Activated naive CD4-positive, alpha-beta T cell treated with Interleukin-2 at 50 U/mL for 16 hours (primary cell): ENCODE data around the gene PALLD.

Experiments used
- DNase-seq: peaks from one replicate; pipeline ENCODE4 v3.0.0-alpha.2; 2020

PALLD gene

DNA sequence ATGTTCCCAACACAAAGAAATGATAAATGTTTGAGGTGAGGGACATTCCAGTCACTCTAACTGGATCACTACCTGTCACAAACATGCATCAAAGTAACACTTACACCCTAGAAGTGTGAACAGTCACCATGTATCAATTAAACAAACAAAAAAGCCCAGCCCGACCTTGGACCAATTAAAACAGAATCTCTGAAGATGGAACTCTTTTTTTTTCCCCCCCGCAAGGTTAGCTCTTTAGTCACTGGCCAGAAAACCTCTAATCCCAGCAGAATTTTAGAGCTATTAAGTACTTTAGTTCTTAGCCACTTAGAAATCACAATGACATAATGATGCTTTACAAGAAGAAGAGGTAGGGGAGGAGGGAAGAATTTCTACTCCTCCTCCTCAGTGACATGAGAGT is 154.5 kb downstream of the PALLD start:
- DNase-seq, result no peak

DNA sequence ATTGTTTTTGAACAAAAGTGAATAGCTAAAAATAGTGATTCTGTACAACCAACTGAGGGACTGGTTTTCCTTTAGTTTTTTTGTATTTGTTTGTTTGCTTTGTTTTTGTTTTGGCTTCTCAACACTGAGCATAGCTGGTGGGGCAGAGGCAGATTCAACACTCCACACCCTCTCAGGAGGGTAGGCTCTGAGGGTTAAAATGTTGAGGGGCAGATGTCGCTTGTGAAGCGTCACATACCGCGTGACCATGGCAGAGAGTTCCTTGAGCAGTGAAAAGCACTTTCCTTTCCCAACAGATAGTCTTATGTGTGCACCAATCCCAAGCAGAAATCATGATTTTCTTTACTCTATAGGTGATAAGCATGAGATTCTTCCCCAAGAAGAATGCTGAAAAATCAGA is 155.0 kb downstream of the PALLD start:
- DNase-seq, result no peak

- no peak for DNase-seq
Observed at GRCh38 chr4:168652755-168653154, 155.9 kb downstream of the PALLD start.

DNA sequence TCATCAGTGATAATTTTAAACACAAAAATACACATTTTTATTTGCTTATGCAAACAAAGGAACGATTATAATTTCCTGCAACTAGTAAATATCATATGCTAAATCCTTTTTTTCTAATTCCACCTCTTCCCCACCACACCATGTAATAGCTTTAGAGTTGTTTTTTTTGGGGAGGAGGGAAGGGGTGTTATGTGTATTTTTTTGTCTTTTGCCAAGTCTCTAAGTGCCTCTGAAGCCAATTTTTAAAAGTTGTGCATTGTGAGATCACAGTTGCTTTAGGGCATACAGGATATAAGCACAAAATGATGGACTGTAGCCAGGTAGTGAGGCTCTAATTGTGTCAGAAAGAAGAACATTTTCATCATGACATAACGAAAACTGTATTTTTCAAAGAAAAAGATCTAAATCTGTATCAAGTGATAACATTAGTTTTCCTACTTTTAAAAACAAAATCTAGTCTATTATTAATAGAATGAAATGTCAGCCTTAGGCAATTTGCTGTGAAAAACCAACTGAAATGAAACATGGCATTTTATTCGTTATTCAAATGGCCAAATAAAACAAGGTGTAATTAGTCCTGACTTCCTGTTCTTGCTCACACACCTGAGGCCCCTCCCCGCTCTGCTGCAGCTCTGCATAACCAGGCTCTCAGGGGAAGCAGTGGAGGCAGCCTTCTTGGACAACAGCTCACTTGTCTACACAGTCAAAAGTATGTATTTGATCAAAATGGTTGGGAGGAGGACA is 157.4 kb downstream of the PALLD start:
- no peak for DNase-seq

- no peak for DNase-seq
Observed at GRCh38 chr4:168654848-168655174, 158.0 kb downstream of the PALLD start.

- DNase-seq, result no peak
Observed at GRCh38 chr4:168655182-168655581, 158.3 kb downstream of the PALLD start.

GRCh38 chr4:168656055-168656660 is 159.3 kb downstream of the PALLD start:
- no peak for DNase-seq

DNA sequence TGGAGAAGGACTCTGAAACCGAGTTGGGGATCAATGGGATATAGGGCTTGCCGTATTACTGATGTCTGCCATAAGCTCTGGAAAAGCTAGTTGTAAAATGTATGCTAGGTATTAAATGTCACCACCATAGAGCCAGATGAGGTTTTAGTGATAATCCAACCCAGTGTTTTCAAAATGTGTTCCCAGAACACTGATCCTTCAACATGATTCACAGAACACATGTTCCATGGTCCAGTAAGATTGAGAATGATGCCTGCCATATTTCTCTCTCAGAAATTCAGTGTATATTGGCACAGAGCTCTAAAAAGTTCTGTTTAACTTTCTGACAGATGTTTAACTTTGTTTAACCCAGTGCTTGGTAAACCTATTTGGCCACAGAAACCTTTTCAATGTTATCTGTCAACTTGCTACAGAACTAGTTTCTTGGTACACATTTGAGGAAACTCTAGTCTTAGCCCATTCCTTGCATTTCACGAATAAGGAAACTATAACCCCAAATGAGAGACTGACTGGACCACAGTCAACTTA is 160.2 kb downstream of the PALLD start:
- no peak for DNase-seq

GRCh38 chr4:168658751-168659150 is 161.9 kb downstream of the PALLD start:
- no peak for DNase-seq

- DNase-seq, result no peak
Observed at GRCh38 chr4:168659741-168660465, 163.1 kb downstream of the PALLD start.

DNA sequence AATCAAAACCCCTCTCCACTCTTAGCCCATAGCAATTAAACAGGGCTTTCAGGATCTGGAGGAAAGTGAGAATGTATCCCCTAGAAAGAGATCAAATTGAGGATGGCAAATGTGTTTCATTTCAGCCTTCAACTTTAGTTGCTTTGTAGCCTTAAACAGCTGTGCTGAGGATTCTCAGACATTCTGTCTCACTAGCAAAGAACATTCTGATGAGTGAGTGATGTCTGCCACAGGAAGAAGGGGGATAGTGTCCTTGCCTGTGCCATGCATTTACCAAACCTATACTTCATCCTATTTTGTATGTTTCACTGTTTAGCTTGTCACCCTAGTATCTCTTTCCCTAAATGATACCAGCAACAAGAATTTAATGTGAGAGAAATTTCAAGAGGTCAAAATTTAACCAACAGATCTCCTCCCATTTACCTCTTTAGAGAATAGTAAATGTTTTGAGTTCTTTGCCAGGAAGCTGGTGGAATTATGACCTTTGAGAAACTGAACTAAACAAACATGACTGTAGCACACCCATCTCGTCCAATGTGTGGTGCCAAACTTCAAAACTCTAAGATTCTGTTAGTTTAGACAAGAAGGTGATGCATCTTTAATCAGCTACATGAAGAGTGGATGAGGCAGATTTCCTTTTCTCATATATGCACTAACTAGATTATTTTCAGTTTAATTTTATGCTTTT is 165.6 kb downstream of the PALLD start:
- DNase-seq, result no peak

DNA sequence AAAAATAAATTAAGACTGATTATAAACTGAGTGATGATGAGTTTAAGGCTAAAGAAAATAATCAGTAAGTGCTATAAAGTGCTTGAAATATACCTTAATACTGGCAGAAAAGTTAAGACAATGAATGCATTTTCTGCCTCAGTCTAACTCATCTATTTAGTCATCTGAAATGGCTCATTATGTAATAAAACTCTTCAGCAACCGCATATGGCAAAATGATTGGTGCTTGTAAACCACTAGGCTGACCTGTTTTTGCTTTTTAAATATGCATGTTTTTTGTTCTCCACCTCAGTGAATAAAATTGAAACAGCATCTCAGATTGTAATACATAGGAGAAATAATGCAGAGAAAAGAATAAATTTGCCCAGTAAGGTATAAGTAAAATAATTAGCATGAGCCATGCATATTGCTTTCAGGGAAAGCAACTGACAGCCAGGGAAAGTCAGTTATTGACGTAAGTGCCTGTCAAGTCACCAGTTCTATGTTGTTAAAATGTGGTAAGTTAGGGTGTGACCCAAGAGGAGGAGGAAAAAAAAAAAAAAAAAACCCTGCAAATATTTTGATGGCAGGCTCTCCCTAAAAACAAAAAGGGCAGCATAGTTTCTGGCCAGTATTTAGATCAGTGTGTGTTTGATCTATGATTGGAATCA is 167.5 kb downstream of the PALLD start:
- no peak for DNase-seq

GRCh38 chr4:168666531-168666930 is 169.7 kb downstream of the PALLD start:
- no peak for DNase-seq

- no peak for DNase-seq
Observed at GRCh38 chr4:168667376-168667775, 170.5 kb downstream of the PALLD start.

GRCh38 chr4:168667921-168668320 is 171.1 kb downstream of the PALLD start:
- DNase-seq, result no peak

- no peak for DNase-seq
Observed at GRCh38 chr4:168673476-168673875, 176.6 kb downstream of the PALLD start.

- DNase-seq, result no peak
Observed at GRCh38 chr4:168674077-168674747, 177.4 kb downstream of the PALLD start.

DNA sequence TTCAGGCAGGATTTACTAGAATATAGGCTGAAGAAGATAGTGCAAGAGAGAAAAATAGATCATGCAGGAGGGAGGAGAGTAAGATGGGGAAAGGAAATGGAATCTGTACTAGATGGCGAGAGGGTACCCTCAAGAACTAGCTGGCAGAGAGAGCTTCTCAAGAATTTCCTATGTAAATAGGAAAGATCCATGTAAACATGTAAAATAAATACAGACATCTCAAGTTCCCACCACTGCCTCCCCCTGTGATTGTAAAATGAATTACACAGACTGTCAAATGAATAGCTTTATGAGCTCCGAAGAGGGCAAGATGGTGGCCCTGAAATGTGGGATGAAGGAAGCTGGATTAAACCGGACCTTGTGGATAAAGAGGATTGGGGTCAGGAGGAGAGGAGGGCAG is 178.0 kb downstream of the PALLD start:
- DNase-seq, result no peak

GRCh38 chr4:168677063-168677462 is 180.2 kb downstream of the PALLD start:
- no peak for DNase-seq

DNA sequence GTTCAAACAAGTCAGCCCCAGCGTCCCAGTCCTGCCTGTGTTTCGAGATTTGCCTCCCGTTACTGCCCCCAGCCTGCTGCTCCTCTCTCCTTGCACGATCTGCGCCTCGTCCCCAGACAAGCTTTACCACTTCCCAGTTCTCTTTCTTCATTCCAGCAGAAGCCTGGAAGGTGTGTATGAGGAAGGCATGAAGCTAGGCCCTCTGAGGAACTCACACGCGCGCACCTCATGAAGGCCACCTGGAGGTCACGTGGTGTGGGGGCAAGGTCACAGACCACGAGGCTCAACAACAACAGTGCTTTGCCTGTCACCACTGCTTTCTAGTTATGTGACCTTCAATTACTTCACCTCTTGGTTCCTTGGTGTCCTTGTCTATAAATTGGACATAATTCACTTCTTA is 181.0 kb downstream of the PALLD start:
- DNase-seq, result no peak

- DNase-seq, result no peak
Observed at GRCh38 chr4:168678751-168679366, 182.0 kb downstream of the PALLD start.

DNA sequence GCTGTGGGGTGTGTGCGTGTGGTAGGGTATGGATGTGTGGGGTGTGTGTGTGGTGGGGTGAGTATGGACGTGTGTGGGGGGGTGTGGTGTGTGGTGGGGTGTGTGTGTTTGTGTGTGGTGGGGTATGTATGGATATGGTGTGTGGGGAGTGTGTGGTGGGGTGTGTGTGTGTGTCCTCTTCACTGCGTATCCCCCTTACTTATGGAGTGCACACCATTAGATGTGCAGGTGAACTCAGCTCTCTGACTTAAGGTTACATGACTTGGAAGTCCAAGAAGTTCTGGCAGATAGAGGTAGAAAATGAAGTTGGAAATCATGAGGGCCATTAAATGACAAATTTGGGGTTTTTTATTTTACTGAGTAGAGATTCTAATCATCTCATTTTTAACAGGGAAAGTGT is 182.5 kb downstream of the PALLD start:
- no peak for DNase-seq
